Fibroblast of the aortic adventitia (primary cell): Measurements from ENCODE around the gene RGS10. TPM values are rescaled to one million over a fixed set of nuclear protein-coding genes. Genes with fewer than 3 reads are reported as not detected.
A peak's percentile ranks its signal among the peaks of the same experiment; 100 is the strongest.

Experiments
- DNase-seq: peaks from one replicate; pipeline ENCODE4 v3.0.0-alpha.2; 2010; ENCODE audit warnings: low read depth
- H3K4me3 ChIP-seq: 2 replicates; pipeline ENCODE4 v1.5.1; 2011; ENCODE audit warnings: low read depth, mild to moderate bottlenecking, control low read depth, low read length, moderate library complexity
- total RNA-seq: library from RNA; depleted of rRNA; stranded (reverse); fragments of >200 nt; gene quantifications from 2 replicates; pipeline ENCODE4 v1.2.3, GENCODE V29; 2012; ENCODE audit warnings: low replicate concordance
- TF ChIP-seq, protein P1 (sequence below): IDR thresholded peaks from 2 replicates; pipeline ENCODE4 v1.5.1; 2011; ENCODE audit warnings: mild to moderate bottlenecking, low read length, control low read depth, inconsistent platforms; ENCODE audit not compliant: insufficient read depth

The RGS10 gene
- total RNA-seq, 1 donor: 42.4 TPM

GRCh38 chr10:119555178-119555784, 12.8 kb upstream of the RGS10 start:
- TF ChIP-seq, protein P1, sequence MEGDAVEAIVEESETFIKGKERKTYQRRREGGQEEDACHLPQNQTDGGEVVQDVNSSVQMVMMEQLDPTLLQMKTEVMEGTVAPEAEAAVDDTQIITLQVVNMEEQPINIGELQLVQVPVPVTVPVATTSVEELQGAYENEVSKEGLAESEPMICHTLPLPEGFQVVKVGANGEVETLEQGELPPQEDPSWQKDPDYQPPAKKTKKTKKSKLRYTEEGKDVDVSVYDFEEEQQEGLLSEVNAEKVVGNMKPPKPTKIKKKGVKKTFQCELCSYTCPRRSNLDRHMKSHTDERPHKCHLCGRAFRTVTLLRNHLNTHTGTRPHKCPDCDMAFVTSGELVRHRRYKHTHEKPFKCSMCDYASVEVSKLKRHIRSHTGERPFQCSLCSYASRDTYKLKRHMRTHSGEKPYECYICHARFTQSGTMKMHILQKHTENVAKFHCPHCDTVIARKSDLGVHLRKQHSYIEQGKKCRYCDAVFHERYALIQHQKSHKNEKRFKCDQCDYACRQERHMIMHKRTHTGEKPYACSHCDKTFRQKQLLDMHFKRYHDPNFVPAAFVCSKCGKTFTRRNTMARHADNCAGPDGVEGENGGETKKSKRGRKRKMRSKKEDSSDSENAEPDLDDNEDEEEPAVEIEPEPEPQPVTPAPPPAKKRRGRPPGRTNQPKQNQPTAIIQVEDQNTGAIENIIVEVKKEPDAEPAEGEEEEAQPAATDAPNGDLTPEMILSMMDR: no peak
- H3K4me3 ChIP-seq: no peak overlapping the region
- no peak for DNase-seq

- DNase-seq: no peak
- TF ChIP-seq, protein P1: no peak
- H3K4me3 ChIP-seq: no peak overlapping the region
These were observed 8.3 kb upstream of the RGS10 start for GRCh38 chr10:119550827-119551226.

- TF ChIP-seq, protein P1: no peak
- DNase-seq: no peak
- H3K4me3 ChIP-seq: no peak overlapping the region
These were observed 6.9 kb upstream of the RGS10 start for GRCh38 chr10:119549247-119549999.

GRCh38 chr10:119546009-119546408, 3.5 kb upstream of the RGS10 start:
- no peak overlapping the region for H3K4me3 ChIP-seq
- TF ChIP-seq, protein P1: no peak
- no peak for DNase-seq

DNA sequence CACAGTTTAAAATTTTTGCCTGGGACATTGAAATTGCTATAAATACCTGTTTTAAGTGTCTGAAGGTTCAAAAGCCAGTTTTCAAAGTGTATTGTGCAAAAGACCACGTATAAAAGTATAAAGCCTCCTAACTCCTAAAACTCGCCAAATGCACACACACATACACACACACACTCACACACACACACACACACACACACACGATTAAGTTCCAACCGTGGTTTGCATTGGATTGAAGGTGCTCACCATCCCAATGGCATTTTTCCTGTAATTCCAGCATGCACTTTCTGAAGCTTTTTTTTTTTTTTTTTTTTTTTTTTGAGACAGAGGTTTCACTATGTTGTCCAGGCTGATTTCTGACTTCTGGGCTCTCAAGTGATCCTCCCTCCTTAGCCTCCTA, 2.8 kb upstream of the RGS10 start:
- DNase-seq: no peak
- no peak overlapping the region for H3K4me3 ChIP-seq
- TF ChIP-seq, protein P1: no peak

DNA sequence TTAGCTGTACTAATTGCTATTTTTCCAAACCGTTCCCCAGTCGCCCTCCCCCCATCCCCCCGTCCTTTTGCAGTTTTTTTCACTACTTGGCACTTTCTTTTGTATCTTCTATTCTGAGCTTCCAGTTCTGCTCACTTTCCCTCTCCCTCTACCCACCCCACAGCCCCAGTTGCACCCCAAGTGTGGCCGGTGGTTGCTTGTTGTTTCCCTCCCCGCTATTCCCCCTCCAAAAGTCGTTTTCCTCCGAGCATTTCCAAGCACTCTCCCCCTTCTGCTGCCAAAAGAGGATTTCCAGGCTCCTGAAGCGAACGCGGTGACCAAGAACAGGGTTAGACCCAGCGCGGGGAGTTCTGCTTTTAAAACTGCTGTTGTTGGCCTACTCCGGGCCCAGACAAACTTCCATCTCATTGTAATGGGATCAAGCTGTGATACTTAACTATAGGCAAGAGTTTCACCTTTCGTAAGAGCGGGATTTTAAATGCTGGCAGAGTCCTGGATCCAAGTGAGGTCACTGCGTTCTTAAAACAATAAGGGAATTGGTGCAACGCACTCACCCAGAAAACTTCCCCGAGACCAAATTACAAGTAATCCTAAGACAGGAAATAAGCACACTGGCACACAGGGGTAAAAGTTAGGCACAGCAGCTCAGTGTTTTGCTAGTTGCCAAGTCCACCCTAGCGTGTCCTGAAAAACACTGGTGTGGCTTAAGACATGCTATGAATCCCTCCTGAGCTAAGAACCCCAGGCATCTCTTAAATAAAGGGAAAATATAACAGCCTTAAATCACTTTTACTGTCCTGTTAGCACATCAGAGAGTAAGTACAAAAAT, 1.5 kb upstream of the RGS10 start:
- DNase-seq: peak; percentile 85
- TF ChIP-seq, protein P1: no peak
- peak overlapping the region; percentile 10 for H3K4me3 ChIP-seq
